ENCODE measurements around the gene ADGRB3.

DNA sequence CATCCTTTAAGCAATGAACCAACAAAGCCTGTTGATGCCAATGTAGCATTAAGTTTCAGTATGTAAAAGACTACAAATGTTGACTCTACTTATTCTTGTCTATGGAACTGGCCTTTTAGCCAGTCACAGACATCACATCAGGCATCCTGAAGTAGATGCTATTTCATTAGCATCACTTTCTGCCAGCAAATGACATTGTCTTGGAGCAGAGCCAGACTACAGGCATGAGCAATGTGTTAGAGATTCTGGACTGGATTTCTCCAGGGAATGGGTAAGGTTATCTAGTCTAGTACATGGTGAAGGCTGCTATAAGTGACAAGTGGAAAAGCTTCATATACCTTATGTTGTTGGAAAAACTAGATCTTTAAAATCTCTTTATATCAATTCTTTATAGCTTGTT is 142.9 kb downstream of the ADGRB3 start:
- TF ChIP-seq YY1 (IDR thresholded peaks at IDR 0.05; ENCODE audit: low read depth) = no peak
- no peak for TF ChIP-seq RAD21 (IDR thresholded peaks at IDR 0.05; ENCODE audit: low read depth)
- TF ChIP-seq, protein P1, sequence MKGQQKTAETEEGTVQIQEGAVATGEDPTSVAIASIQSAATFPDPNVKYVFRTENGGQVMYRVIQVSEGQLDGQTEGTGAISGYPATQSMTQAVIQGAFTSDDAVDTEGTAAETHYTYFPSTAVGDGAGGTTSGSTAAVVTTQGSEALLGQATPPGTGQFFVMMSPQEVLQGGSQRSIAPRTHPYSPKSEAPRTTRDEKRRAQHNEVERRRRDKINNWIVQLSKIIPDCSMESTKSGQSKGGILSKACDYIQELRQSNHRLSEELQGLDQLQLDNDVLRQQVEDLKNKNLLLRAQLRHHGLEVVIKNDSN (IDR thresholded peaks at IDR 0.05) = no peak
- no peak for TF ChIP-seq EP300 (IDR thresholded peaks at IDR 0.05; ENCODE audit: borderline replicate concordance)
- TF ChIP-seq CREB1 (IDR thresholded peaks at IDR 0.05; ENCODE audit: low read depth) = no peak
- TF ChIP-seq, protein P2, sequence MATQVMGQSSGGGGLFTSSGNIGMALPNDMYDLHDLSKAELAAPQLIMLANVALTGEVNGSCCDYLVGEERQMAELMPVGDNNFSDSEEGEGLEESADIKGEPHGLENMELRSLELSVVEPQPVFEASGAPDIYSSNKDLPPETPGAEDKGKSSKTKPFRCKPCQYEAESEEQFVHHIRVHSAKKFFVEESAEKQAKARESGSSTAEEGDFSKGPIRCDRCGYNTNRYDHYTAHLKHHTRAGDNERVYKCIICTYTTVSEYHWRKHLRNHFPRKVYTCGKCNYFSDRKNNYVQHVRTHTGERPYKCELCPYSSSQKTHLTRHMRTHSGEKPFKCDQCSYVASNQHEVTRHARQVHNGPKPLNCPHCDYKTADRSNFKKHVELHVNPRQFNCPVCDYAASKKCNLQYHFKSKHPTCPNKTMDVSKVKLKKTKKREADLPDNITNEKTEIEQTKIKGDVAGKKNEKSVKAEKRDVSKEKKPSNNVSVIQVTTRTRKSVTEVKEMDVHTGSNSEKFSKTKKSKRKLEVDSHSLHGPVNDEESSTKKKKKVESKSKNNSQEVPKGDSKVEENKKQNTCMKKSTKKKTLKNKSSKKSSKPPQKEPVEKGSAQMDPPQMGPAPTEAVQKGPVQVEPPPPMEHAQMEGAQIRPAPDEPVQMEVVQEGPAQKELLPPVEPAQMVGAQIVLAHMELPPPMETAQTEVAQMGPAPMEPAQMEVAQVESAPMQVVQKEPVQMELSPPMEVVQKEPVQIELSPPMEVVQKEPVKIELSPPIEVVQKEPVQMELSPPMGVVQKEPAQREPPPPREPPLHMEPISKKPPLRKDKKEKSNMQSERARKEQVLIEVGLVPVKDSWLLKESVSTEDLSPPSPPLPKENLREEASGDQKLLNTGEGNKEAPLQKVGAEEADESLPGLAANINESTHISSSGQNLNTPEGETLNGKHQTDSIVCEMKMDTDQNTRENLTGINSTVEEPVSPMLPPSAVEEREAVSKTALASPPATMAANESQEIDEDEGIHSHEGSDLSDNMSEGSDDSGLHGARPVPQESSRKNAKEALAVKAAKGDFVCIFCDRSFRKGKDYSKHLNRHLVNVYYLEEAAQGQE (IDR thresholded peaks at IDR 0.05; ENCODE audit: low read depth) = no peak
- TF ChIP-seq ZBTB7A (IDR thresholded peaks at IDR 0.05; ENCODE audit: low read depth) = no peak
- no peak for TF ChIP-seq TCF12 (IDR thresholded peaks at IDR 0.05; ENCODE audit: low read depth)
- TF ChIP-seq TAF1 (IDR thresholded peaks at IDR 0.05; ENCODE audit: low read depth) = no peak
- TF ChIP-seq EGR1 (IDR thresholded peaks at IDR 0.05) = no peak

Measured in Ishikawa (cell line).